IMR-90 (cell line): ENCODE measurements around the gene SLC51A. TPM values are rescaled to one million over a fixed set of nuclear protein-coding genes. Genes with fewer than 3 reads are reported as not detected.

Experiments
- ATAC-seq: fragments of 200-7000 bp; cut with Tn5 transposase; 2 replicates; pipeline ENCODE4 v1.9.1; 2020; ENCODE audit warnings: low read depth, mild to moderate bottlenecking, moderate library complexity
- BruUV-seq: library from RNA; stranded (reverse); fragments of 400-500 nt; replicated peaks from 2 replicates; lab custom pipeline; 2021; lab: Mats Ljungman, UMichigan
- CTCF ChIA-PET: fragments of 300-600 bp; formaldehyde crosslinking; extraction: SDS; loops from one replicate; lab custom pipeline; 2021; ENCODE audit warnings: antibody characterized with exemption; lab: Yijun Ruan, JAX
- POLR2A ChIA-PET: fragments of 300-600 bp; sonication (Branson Sonifier 250); formaldehyde crosslinking; loops from one replicate; lab custom pipeline; 2022; ENCODE audit warnings: antibody characterized with exemption; ENCODE audit not compliant: unreplicated experiment; lab: Charles Lee
- DNase-seq: peaks from one replicate; pipeline ENCODE4 v3.0.0; 2013
- H2AFZ ChIP-seq: replicated peaks from 2 replicates; pipeline ENCODE3; 2013; ENCODE audit warnings: low read length, mild to moderate bottlenecking; ENCODE audit not compliant: poor library complexity
- H2AK5ac ChIP-seq: 2 replicates; pipeline ENCODE4 v1.6.1; 2013; ENCODE audit warnings: low read depth, low read length, inconsistent platforms
- H2AK9ac ChIP-seq: replicated peaks from 2 replicates; pipeline ENCODE3; 2013; ENCODE audit warnings: mild to moderate bottlenecking, low read depth, low read length, moderate library complexity; ENCODE audit not compliant: poor library complexity
- H2BK120ac ChIP-seq: 2 replicates; pipeline ENCODE4 v1.6.1; 2013; ENCODE audit warnings: low read depth, low read length, inconsistent platforms
- H2BK15ac ChIP-seq: 3 replicates; pipeline ENCODE4 v1.6.1; 2013; ENCODE audit warnings: low read depth, low read length, inconsistent platforms
- H2BK20ac ChIP-seq: 2 replicates; pipeline ENCODE4 v1.6.1; 2013; ENCODE audit warnings: low read depth, mild to moderate bottlenecking, inconsistent platforms, low read length, moderate library complexity
- H2BK5ac ChIP-seq: 2 replicates; pipeline ENCODE4 v1.6.1; 2013; ENCODE audit warnings: mild to moderate bottlenecking, low read depth, low read length, inconsistent platforms; ENCODE audit not compliant: poor library complexity, severe bottlenecking
- H3K14ac ChIP-seq: replicated peaks from 2 replicates; pipeline ENCODE4 v1.6.1; 2013; ENCODE audit warnings: low read depth, low read length, inconsistent platforms
- H3K18ac ChIP-seq: 2 replicates; pipeline ENCODE4 v1.6.1; 2013; ENCODE audit warnings: low read depth, low read length, control low read depth
- H3K23ac ChIP-seq: 2 replicates; pipeline ENCODE4 v1.6.1; 2013; ENCODE audit warnings: low read depth, low read length, inconsistent platforms
- H3K27ac ChIP-seq: 2 replicates; pipeline ENCODE4 v1.5.1; 2013; ENCODE audit warnings: mild to moderate bottlenecking, control low read depth, low read length; ENCODE audit not compliant: insufficient read depth
- H3K27me3 ChIP-seq: 2 replicates; pipeline ENCODE4 v1.6.1; 2013; ENCODE audit warnings: low read length; ENCODE audit not compliant: control insufficient read depth, insufficient read depth
- H3K36me3 ChIP-seq: 2 replicates; pipeline ENCODE4 v1.6.1; 2013; ENCODE audit warnings: low read length, mixed read lengths; ENCODE audit not compliant: control insufficient read depth, insufficient read depth
- H3K4ac ChIP-seq: 2 replicates; pipeline ENCODE4 v1.6.1; 2013; ENCODE audit warnings: low read depth, low read length, inconsistent platforms
- H3K4me1 ChIP-seq: 2 replicates; pipeline ENCODE4 v1.6.1; 2013; ENCODE audit warnings: low read length, mixed read lengths; ENCODE audit not compliant: control insufficient read depth, insufficient read depth
- H3K4me2 ChIP-seq: 2 replicates; pipeline ENCODE4 v1.6.1; 2013; ENCODE audit warnings: low read depth, mild to moderate bottlenecking, control low read depth, low read length, moderate library complexity
- H3K4me3 ChIP-seq: 2 replicates; pipeline ENCODE4 v1.5.1; 2013; ENCODE audit warnings: low read depth, mild to moderate bottlenecking, control low read depth, low read length, moderate library complexity; ENCODE audit not compliant: insufficient read depth
- H3K56ac ChIP-seq: 2 replicates; pipeline ENCODE4 v1.6.1; 2013; ENCODE audit warnings: low read length, inconsistent platforms; ENCODE audit not compliant: insufficient read depth; ENCODE audit errors: extremely low read depth
- H3K79me1 ChIP-seq, 2 experiments: 2 replicates each; pipeline ENCODE4 v1.6.1; 2013; ENCODE audit warnings: low read length in 2 of 2, inconsistent platforms in 1 of 2, low read depth in 1 of 2
- H3K9ac ChIP-seq: 2 replicates; pipeline ENCODE4 v1.6.1; 2013; ENCODE audit warnings: low read depth, low read length, control low read depth
- H3K9me1 ChIP-seq: 2 replicates; pipeline ENCODE4 v1.6.1; 2013; ENCODE audit warnings: low read length, inconsistent platforms; ENCODE audit not compliant: insufficient read depth
- H3K9me3 ChIP-seq: 2 replicates; pipeline ENCODE4 v1.6.1; 2013; ENCODE audit warnings: low read length; ENCODE audit not compliant: control insufficient read depth, insufficient read depth
- H4K20me1 ChIP-seq: 2 replicates; pipeline ENCODE4 v1.6.1; 2013; ENCODE audit warnings: low read length, inconsistent platforms; ENCODE audit not compliant: insufficient read depth
- H4K5ac ChIP-seq: 2 replicates; pipeline ENCODE4 v1.6.1; 2013; ENCODE audit warnings: mild to moderate bottlenecking, low read depth, low read length, control low read depth
- H4K8ac ChIP-seq, 2 experiments: 2 replicates each; pipeline ENCODE4 v1.6.1; 2013; ENCODE audit warnings: low read depth in 2 of 2, low read length in 2 of 2, control low read depth in 1 of 2, inconsistent platforms in 1 of 2
- H4K91ac ChIP-seq: 2 replicates; pipeline ENCODE4 v1.6.1; 2013; ENCODE audit warnings: low read depth, low read length, inconsistent platforms; ENCODE audit not compliant: insufficient read depth
- CEBPB ChIP-seq: IDR thresholded peaks from 2 replicates; pipeline ENCODE4 v1.6.1; 2012; ENCODE audit warnings: low read depth, low read length, improper control_type of control experiment
- WGBS, 2 experiments: methylation state at CpG; one replicate each; pipeline versions ENCODE4 v1.1.5 to v1.1.7; 2013; ENCODE audit warnings: missing lambda C conversion rate in 2 of 2; ENCODE audit not compliant: insufficient read length in 1 of 2; ENCODE audit errors: extremely low coverage in 2 of 2; 5-methylcytosine and 5-hydroxymethylcytosine counted together
- dilution Hi-C: fragments of 300-500 bp; cut with HindIII; formaldehyde crosslinking; loops from one replicate; pipeline ENCODE4 v1.14.3; 2018; ENCODE audit warnings: low sequenced_read_pairs; ENCODE audit not compliant: unreplicated experiment
- in situ Hi-C: fragments of 300-500 bp; cut with MboI; formaldehyde crosslinking; loops from 3 replicates; pipeline ENCODE4 v1.14.3; 2019; ENCODE audit warnings: low sequenced_read_pairs, inconsistent platforms, mixed read lengths
- intact Hi-C: fragments of 100-400 bp; cut with micrococcal nuclease; formaldehyde crosslinking; loops from 2 replicates; pipeline ENCODE4 v1.10.0; 2022
- polyA plus RNA-seq, 3 experiments: library from polyadenylated mRNA; depleted of rRNA; stranded (reverse); fragments of >200 nt; gene quantifications; 2 replicates each; pipeline ENCODE4 v1.2.3, GENCODE V29; 2012; ENCODE audit warnings: low replicate concordance in 1 of 3
- total RNA-seq: library from RNA; depleted of rRNA; stranded (reverse); fragments of >200 nt; gene quantifications from 2 replicates; pipeline ENCODE4 v1.2.3, GENCODE V29; 2012

The SLC51A gene
- total and polyA plus RNA-seq, 2 of the 4 experiments (the other 2 are of a cell fraction) = not detected

- Histone ChIP-seq H3K23ac (no peak overlapping the region), H2BK120ac (no peak overlapping the region), H2AK5ac (no peak overlapping the region), H3K36me3 (peaks cover 39% of the 10 kb centered on the region), H3K18ac (no peak overlapping the region), H3K27me3 (no peaks in the 10 kb centered on the region), H3K14ac (no peak overlapping the region), H3K79me1 (peaks cover 5 to 14% of the 10 kb centered on the region in 2 experiments; a peak in 3 of 4 replicates), H2BK20ac (no peak overlapping the region), H2BK15ac (no peak overlapping the region), H3K4me2 (no peak overlapping the region), H4K91ac (no peak overlapping the region), H3K9me1 (0 out of 2 replicates have a peak, but pooled peaks cover 5% of the 10 kb centered on the region), H3K9ac (no peak overlapping the region), H4K5ac (no peak overlapping the region), H2AFZ (no peak overlapping the region), H3K56ac (no peak overlapping the region), H3K9me3 (no peaks in the 10 kb centered on the region), H3K27ac (no peak overlapping the region), H3K4ac (no peak overlapping the region), H3K4me1 (peaks cover 4% of the 10 kb centered on the region; the same call in 1 of the 2 replicates), H4K8ac (no peak overlapping the region), H2AK9ac (no peak overlapping the region), H4K20me1 (no peaks in the 10 kb centered on the region), H3K4me3 (no peak overlapping the region), H2BK5ac (no peak overlapping the region)
- dilution Hi-C loops = no loop called here
- BruUV-seq = no TSS peak
- in situ Hi-C loops = no loop called here
- WGBS, 2 experiments = 94% methylated on average over 2 of the region's 5 CpGs; no CpG with 5 or more reads in 1 of the 2 experiments
- CTCF ChIA-PET = no interaction called here
- POLR2A ChIA-PET = no interaction called here
- ATAC-seq = no peak
- no peak for TF ChIP-seq CEBPB
- intact Hi-C loops = no loop called here
- DNase-seq = no peak
Measured at GRCh38 chr3:196237203-196237602, 20.9 kb downstream of the SLC51A start.
